ENCODE measurements around the gene ADCY4.
A peak's percentile ranks its signal among the peaks of the same experiment; 100 is the strongest.

- TF ChIP-seq POLR2A (IDR thresholded peaks at IDR 0.05; ENCODE audit: low read depth, low read length) (peak; percentile 79; the same call in 1 of the 2 replicates), POU2F2 (IDR thresholded peaks at IDR 0.05; ENCODE audit: low read depth, low read length) (0 out of 2 replicates have a peak, but pooled peaks have one; percentile 22), POLR2AphosphoS5 (IDR thresholded peaks at IDR 0.05; ENCODE audit: low read depth, low read length) (no peak)
Observed at GRCh38 chr14:24271134-24271833, 63.6 kb downstream of the ADCY4 start, which contains the start of gene RABGGTA.

Data from GM12891 (cell line).